IPS DF 6.9 (cell line): Measurements from ENCODE around the gene ROR1.

Source experiments
- DNase-seq: peaks from one replicate; pipeline ENCODE4 v3.0.0-alpha.2; 2013; ENCODE audit warnings: low read depth, low spot score
- H3K27ac ChIP-seq: one replicate; pipeline ENCODE4 v1.5.1; 2013; ENCODE audit warnings: low read length, control low read depth
- H3K27me3 ChIP-seq: 2 replicates; pipeline ENCODE4 v1.6.1; 2013; ENCODE audit warnings: mild to moderate bottlenecking, low read length; ENCODE audit not compliant: control insufficient read depth, insufficient read depth
- H3K36me3 ChIP-seq: 2 replicates; pipeline ENCODE4 v1.6.1; 2013; ENCODE audit warnings: low read length; ENCODE audit not compliant: control insufficient read depth, insufficient read depth
- H3K4me1 ChIP-seq: 2 replicates; pipeline ENCODE4 v1.6.1; 2013; ENCODE audit warnings: low read length; ENCODE audit not compliant: control insufficient read depth, insufficient read depth
- H3K4me3 ChIP-seq: 2 replicates; pipeline ENCODE4 v1.5.1; 2013; ENCODE audit warnings: mild to moderate bottlenecking, low read length
- H3K9me3 ChIP-seq: 2 replicates; pipeline ENCODE4 v1.6.1; 2013; ENCODE audit warnings: low read length, inconsistent platforms; ENCODE audit not compliant: control insufficient read depth, insufficient read depth
- WGBS: extraction: QIAGEN DNeasy Blood & Tissue Kit; methylation state at CpG from one replicate; pipeline ENCODE4 v1.1.7; 2013; ENCODE audit warnings: mixed read lengths, missing lambda C conversion rate; ENCODE audit not compliant: insufficient read length, insufficient coverage; 5-methylcytosine and 5-hydroxymethylcytosine counted together

Gene ROR1

DNA sequence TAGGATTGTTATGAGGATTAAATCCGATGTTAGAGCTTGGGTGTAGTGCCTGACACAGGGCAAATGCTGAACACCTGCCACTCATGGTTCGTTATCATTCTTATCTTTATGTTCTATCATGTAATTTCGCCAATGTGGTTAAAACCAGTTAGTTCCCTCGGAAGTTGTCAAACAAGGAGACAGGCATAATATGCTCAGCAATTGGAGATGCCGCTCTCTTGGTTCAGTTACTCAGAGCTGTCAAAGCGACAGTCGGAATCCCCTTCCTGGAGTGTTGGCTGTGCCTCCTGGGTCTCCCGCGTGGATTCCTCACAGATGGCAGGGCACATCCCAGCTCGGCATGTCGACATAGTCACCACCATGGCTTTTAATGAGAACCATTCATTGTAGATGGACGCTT lies 192.2 kb downstream of the ROR1 start:
- DNase-seq = no peak
- H3K4me1 ChIP-seq = 0 out of 2 replicates have a peak, but pooled peaks cover 2% of the 10 kb centered on the region
- no CpG with 5 or more reads among the region's 12 CpGs for WGBS
- H3K27ac ChIP-seq = no peak overlapping the region
- no peaks in the 10 kb centered on the region for H3K36me3 ChIP-seq
- no peaks in the 10 kb centered on the region; the same call in 1 of the 2 replicates for H3K9me3 ChIP-seq
- no peaks in the 10 kb centered on the region for H3K27me3 ChIP-seq
- H3K4me3 ChIP-seq = no peak overlapping the region

DNA sequence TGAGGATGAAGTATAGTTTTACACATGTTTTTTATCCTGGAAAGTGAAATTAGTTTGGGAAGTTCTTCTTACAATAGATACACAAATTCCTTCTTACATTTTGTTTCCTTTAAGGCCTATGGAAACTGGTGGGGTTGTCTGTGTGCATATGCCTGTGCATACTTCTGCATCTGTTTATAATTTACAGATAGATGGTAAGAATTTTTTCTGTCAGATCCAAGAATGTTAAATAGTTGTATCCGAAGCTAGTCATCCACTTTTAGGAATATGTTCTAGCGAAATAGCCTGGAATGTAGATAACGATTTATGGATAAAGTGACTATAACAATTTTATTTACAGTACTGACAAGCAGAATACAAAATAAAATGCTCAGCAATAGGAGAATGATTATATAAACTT lies 194.1 kb downstream of the ROR1 start:
- 0 out of 2 replicates have a peak, but pooled peaks cover 2% of the 10 kb centered on the region for H3K4me1 ChIP-seq
- no peak for DNase-seq
- no peak overlapping the region for H3K27ac ChIP-seq
- WGBS = no CpG with 5 or more reads among the region's 3 CpGs
- no peaks in the 10 kb centered on the region for H3K36me3 ChIP-seq
- no peaks in the 10 kb centered on the region; the same call in 1 of the 2 replicates for H3K9me3 ChIP-seq
- H3K27me3 ChIP-seq = no peaks in the 10 kb centered on the region
- H3K4me3 ChIP-seq = no peak overlapping the region

GRCh38 chr1:63968663-63969440 lies 195.0 kb downstream of the ROR1 start:
- Histone ChIP-seq H3K27me3 (no peaks in the 10 kb centered on the region), H3K27ac (no peak overlapping the region), H3K4me3 (no peak overlapping the region), H3K4me1 (0 out of 2 replicates have a peak, but pooled peaks cover 2% of the 10 kb centered on the region), H3K9me3 (no peaks in the 10 kb centered on the region; the same call in 1 of the 2 replicates), H3K36me3 (no peaks in the 10 kb centered on the region)
- WGBS = no CpG with 5 or more reads among the region's 3 CpGs
- DNase-seq = no peak

DNA sequence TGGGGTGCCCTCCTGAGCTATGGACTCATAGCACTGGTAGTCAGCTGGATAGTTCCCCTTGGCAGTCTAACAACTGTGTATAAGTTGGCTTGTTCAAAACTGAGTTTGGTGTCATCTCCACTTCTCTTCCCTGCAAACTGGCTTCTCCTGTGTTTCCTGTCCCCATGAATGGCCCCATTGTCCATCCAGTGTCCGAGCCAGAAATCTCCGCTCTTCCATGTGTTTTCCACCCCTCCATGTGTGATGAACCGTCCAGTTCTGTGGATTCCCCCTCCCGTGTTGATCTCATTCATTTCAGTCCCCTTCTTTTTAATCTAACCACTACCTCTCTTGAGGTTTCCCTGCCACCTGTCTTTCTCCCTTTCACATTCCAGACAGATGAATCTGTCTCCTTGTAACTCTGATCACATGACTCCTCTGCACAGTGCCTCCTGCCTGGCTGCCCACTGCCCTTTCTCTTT lies 195.7 kb downstream of the ROR1 start:
- no peaks in the 10 kb centered on the region for H3K36me3 ChIP-seq
- no peak overlapping the region for H3K4me3 ChIP-seq
- WGBS = no CpG with 5 or more reads among the region's 4 CpGs
- H3K9me3 ChIP-seq = no peaks in the 10 kb centered on the region; the same call in 1 of the 2 replicates
- no peak overlapping the region for H3K27ac ChIP-seq
- H3K4me1 ChIP-seq = 0 out of 2 replicates have a peak, but pooled peaks cover 2% of the 10 kb centered on the region
- DNase-seq = no peak
- H3K27me3 ChIP-seq = no peaks in the 10 kb centered on the region

DNA sequence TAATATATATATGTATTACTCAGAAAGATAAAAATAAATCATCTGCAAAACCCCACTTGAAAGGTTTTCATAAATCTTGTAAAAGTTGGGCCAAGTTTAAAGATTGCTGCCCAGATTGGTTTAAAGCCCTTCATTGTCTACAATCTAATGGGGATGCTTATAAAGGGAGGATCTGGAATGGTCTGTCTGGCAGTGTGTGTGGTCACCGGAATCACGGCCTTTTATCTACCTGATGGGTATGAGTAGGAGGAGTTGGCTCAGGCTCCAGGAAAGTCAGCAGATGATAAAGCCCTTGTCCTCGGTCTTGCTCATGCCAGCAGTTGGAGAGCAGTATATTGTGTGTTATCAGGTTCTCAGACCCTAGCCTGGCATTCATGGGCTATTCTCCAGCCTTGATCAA lies 197.7 kb downstream of the ROR1 start:
- H3K4me1 ChIP-seq = no peaks in the 10 kb centered on the region
- WGBS = no CpG with 5 or more reads among the region's 3 CpGs
- no peak for DNase-seq
- no peaks in the 10 kb centered on the region for H3K36me3 ChIP-seq
- H3K27ac ChIP-seq = no peak overlapping the region
- H3K4me3 ChIP-seq = no peak overlapping the region
- H3K27me3 ChIP-seq = no peaks in the 10 kb centered on the region
- no peaks in the 10 kb centered on the region; the same call in 1 of the 2 replicates for H3K9me3 ChIP-seq

- Histone ChIP-seq H3K36me3 (no peaks in the 10 kb centered on the region), H3K4me3 (no peak overlapping the region), H3K27ac (no peak overlapping the region), H3K4me1 (no peaks in the 10 kb centered on the region), H3K9me3 (no peaks in the 10 kb centered on the region; the same call in 1 of the 2 replicates), H3K27me3 (no peaks in the 10 kb centered on the region)
- no peak for DNase-seq
- no CpG with 5 or more reads among the region's 7 CpGs for WGBS
These were observed 199.2 kb downstream of the ROR1 start for GRCh38 chr1:63973005-63973419.

- Histone ChIP-seq H3K4me1 (no peaks in the 10 kb centered on the region), H3K27me3 (no peaks in the 10 kb centered on the region), H3K36me3 (no peaks in the 10 kb centered on the region), H3K27ac (no peak overlapping the region), H3K4me3 (no peak overlapping the region), H3K9me3 (no peaks in the 10 kb centered on the region)
- no CpG with 5 or more reads among the region's 6 CpGs for WGBS
- no peak for DNase-seq
These were observed 201.1 kb downstream of the ROR1 start for GRCh38 chr1:63974966-63975365.

GRCh38 chr1:63975481-63975880 lies 201.7 kb downstream of the ROR1 start:
- Histone ChIP-seq H3K9me3 (no peaks in the 10 kb centered on the region), H3K36me3 (no peaks in the 10 kb centered on the region), H3K4me3 (no peak overlapping the region), H3K27ac (no peak overlapping the region), H3K4me1 (no peaks in the 10 kb centered on the region), H3K27me3 (no peaks in the 10 kb centered on the region)
- no CpG with 5 or more reads among the region's 7 CpGs for WGBS
- no peak for DNase-seq

DNA sequence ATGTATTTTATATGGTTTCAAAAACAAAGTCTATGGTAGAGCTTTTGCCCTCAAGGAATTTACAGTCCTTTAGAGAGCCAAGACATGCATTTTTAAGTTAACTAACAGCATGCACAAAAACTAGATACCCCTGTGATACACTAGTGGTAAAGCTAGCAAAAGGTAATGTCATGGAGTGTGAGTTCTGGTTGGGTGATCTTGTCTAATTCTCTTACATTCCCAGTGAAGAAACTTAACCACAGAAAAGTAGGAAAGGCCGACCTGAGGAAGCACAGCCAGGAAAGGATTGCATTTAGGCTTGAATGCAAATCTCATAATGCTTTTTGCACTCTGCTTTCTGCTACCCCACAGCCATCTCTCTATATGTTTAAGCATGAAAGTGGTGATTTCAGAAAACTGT lies 202.2 kb downstream of the ROR1 start:
- Histone ChIP-seq H3K27ac (no peak overlapping the region), H3K36me3 (no peaks in the 10 kb centered on the region), H3K4me1 (no peaks in the 10 kb centered on the region), H3K27me3 (no peaks in the 10 kb centered on the region), H3K4me3 (no peak overlapping the region), H3K9me3 (no peaks in the 10 kb centered on the region)
- no CpG with 5 or more reads among the region's 1 CpG for WGBS
- no peak for DNase-seq

- WGBS = no CpG with 5 or more reads among the region's 1 CpG
These were observed 203.6 kb downstream of the ROR1 start for GRCh38 chr1:63977466-63977865.

More at GRCh38 chr1:63977466-63977865, 203.6 kb downstream of the ROR1 start:
- DNase-seq = no peak
- Histone ChIP-seq H3K4me3 (no peak overlapping the region), H3K9me3 (no peaks in the 10 kb centered on the region), H3K36me3 (no peaks in the 10 kb centered on the region), H3K27ac (no peak overlapping the region), H3K4me1 (no peaks in the 10 kb centered on the region), H3K27me3 (no peaks in the 10 kb centered on the region)
